ENCODE results near the gene ETV7. TPM values are rescaled to one million over a fixed set of nuclear protein-coding genes. Genes with fewer than 3 reads are reported as not detected.
A peak's percentile ranks its signal among the peaks of the same experiment; 100 is the strongest.

Gene ETV7
- total RNA-seq = not detected

DNA sequence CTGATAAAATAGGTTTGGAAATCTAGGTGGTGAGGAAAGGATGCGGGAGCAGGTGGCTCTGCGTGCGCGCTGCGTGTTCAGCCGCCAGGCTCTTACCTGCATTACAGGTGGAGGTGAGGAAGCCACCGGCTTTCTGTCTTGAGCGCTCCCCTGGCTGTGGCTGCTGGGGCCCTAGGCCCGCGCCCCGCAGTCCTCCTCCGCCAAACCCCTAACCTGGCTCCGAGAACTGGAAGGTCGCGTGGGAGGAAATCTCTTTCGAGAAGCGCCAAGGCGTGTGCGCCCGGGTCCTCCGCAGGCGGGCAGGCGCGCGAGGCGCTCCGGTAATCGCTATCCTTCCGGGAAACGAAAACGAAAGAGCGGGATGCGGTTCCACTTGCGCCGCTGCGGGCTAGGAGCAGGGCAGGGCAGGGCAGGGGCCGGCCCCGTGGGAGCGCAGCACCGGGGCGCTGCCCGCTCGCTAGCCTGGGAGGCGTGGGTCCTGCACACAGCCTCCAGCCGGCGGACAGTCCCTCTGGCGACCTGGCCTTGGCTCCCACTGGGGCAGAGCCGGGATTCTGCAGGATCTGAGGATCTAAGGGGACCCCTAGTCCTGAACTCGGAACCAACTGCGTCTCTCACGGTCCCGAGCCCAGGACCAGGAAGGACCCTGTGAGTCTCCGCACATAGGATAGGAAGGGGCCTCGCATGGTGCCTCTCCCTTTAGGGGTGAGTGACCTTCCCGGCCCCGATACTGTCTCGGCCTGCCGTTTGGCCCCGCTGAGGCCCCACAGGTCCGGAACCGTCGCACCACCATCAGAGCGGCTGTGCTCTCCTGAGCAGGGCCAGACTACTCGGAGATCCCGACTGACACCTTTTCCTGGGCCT lies at the start of gene ETV7:
TSS of gene ETV7 (minus strand) at position 230 of the 864 bp plus-strand sequence. CDS start at position 102, 128 bp downstream.
- H3K4me3 ChIP-seq (ENCODE audit: low read length in 3 of 3) = peak within 1 kb of the TSS; percentile 77 to 88 (median 82)
- H3K27me3 ChIP-seq (ENCODE audit: control insufficient read depth in 3 of 3, insufficient read depth in 3 of 3, low read length in 3 of 3) = peaks cover 10 to 30% (median 28%) of the 10 kb centered on the region in 3 donors
- H3K9me3 ChIP-seq (ENCODE audit: control insufficient read depth in 3 of 3, low read length in 3 of 3) = no peaks in the 10 kb centered on the region
- H3K9ac ChIP-seq (ENCODE audit: low read depth in 1 of 3, low read length in 3 of 3) = peak within 1 kb of the TSS; percentile 64 to 81 (median 81)
- H3K27ac ChIP-seq (ENCODE audit: low read depth, low read length) = no peak within 1 kb of the TSS
- peaks cover 15 to 21% (median 20%) of the 10 kb centered on the region in 3 donors for H3K4me1 ChIP-seq (ENCODE audit: control insufficient read depth in 3 of 3, insufficient read depth in 3 of 3, low read length in 3 of 3)
- H3K36me3 ChIP-seq (ENCODE audit: control insufficient read depth in 3 of 3, insufficient read depth in 3 of 3, low read length in 3 of 3) = no peaks in the 10 kb centered on the region

DNA sequence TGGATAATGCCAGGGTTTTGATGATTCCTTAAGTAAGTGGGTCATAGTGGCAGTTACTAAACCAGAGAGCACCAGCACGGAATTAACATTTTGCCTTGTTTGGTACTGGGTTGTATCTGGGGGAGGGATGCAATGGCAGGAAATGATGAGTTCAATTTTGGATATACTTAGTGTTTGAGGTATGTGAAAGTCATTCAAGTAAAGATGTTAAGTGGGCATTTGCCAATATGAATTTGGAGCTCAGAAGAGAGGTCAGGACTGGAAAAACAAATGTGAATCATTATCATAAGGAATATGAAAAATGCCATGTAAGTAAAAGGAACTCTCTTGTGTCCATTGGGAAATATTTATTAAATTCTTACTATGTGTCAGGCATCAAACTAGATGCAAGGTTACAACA lies 49.0 kb upstream of the ETV7 start:
- Histone ChIP-seq H3K4me3 (ENCODE audit: low read length in 3 of 3) (no peak overlapping the region), H3K9ac (ENCODE audit: low read depth in 1 of 3, low read length in 3 of 3) (no peak overlapping the region), H3K27ac (ENCODE audit: low read depth, low read length) (no peak overlapping the region), H3K9me3 (ENCODE audit: control insufficient read depth in 3 of 3, low read length in 3 of 3) (no peaks in the 10 kb centered on the region), H3K36me3 (ENCODE audit: control insufficient read depth in 3 of 3, insufficient read depth in 3 of 3, low read length in 3 of 3) (no peaks in the 10 kb centered on the region), H3K27me3 (ENCODE audit: control insufficient read depth in 3 of 3, insufficient read depth in 3 of 3, low read length in 3 of 3) (no peaks in the 10 kb centered on the region), H3K4me1 (ENCODE audit: control insufficient read depth in 3 of 3, insufficient read depth in 3 of 3, low read length in 3 of 3) (peaks cover under 1 to 5% (median 2%) of the 10 kb centered on the region in 3 donors)

DNA sequence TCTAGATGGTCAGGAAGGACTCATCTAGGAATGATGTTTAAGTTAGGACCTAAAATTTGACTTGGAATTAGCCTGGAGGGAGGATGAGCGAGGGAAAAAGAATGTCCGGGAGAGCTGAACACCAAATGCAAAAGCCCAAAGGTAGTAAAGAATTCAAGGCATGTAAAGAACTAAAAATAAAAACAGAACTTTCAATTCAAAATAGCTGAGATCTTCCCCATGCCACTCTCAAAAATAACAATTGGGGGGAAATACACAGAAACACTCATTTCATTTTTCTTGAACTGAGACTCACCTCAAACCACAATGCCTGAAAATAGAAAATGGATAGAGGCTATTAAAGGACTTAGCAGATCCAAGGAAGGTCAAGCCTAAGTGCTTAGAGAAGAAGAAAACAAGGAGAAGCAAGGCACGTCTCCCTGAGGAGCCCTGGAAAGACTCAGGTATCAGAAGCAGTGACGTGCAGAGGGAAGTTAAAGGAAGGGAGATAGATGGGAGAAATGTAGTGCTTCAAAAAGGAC lies 44.7 kb upstream of the ETV7 start:
- H3K4me3 ChIP-seq (ENCODE audit: low read length in 3 of 3) = no peak overlapping the region
- no peaks in the 10 kb centered on the region for H3K36me3 ChIP-seq (ENCODE audit: control insufficient read depth in 3 of 3, insufficient read depth in 3 of 3, low read length in 3 of 3)

DNA sequence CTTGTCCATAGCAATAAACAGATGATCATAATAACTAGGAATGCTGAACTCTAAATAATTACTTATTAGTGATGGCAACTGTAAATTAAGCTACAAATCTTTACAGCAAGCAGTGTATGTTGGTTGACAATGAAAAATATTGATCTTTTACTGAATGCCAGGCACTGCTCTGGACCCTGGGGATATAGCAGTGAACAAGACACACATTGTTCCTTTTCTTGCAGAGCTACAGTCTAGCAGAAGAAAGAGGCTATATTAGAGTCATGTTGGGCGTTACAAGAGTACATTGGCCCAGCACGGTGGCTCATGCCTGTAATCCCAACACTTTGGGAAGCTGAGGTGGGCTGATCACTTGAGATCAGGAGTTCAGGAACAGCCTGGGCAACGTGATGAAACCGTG lies 43.7 kb upstream of the ETV7 start:
- no peaks in the 10 kb centered on the region for H3K4me1 ChIP-seq (ENCODE audit: control insufficient read depth in 3 of 3, insufficient read depth in 3 of 3, low read length in 3 of 3)
- H3K27ac ChIP-seq (ENCODE audit: low read depth, low read length) = no peak overlapping the region
- no peaks in the 10 kb centered on the region for H3K27me3 ChIP-seq (ENCODE audit: control insufficient read depth in 3 of 3, insufficient read depth in 3 of 3, low read length in 3 of 3)

More for the DNA sequence above, 44.7 kb upstream of the ETV7 start:
- H3K27ac ChIP-seq (ENCODE audit: low read depth, low read length) = no peak overlapping the region
- H3K9me3 ChIP-seq (ENCODE audit: control insufficient read depth in 3 of 3, low read length in 3 of 3) = no peaks in the 10 kb centered on the region
- no peaks in the 10 kb centered on the region for H3K27me3 ChIP-seq (ENCODE audit: control insufficient read depth in 3 of 3, insufficient read depth in 3 of 3, low read length in 3 of 3)
- no peaks in the 10 kb centered on the region for H3K4me1 ChIP-seq (ENCODE audit: control insufficient read depth in 3 of 3, insufficient read depth in 3 of 3, low read length in 3 of 3)
- H3K9ac ChIP-seq (ENCODE audit: low read depth in 1 of 3, low read length in 3 of 3) = no peak overlapping the region

DNA sequence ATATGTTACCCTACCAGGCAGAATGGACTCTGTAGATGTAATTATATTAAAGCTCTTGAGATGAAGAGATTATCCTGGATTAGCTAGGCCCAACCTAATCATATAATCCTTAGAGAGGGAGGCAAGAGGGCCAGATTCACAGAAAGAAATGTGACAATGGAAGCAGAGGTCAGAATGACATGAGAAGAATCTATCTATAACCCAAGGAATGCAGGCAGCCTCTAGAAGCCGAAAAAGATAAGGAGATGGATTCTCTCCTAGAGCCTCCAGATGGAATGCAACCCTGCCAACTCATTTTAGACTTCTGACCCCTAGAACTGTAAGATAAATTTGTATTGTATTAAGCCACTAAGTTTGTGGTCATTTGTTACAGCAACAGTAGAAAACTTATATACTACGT lies 42.9 kb upstream of the ETV7 start:
- H3K36me3 ChIP-seq (ENCODE audit: control insufficient read depth in 3 of 3, insufficient read depth in 3 of 3, low read length in 3 of 3) = no peaks in the 10 kb centered on the region
- H3K9ac ChIP-seq (ENCODE audit: low read depth in 1 of 3, low read length in 3 of 3) = no peak overlapping the region

More for the DNA sequence above, 43.7 kb upstream of the ETV7 start:
- Histone ChIP-seq H3K36me3 (ENCODE audit: control insufficient read depth in 3 of 3, insufficient read depth in 3 of 3, low read length in 3 of 3) (no peaks in the 10 kb centered on the region), H3K9ac (ENCODE audit: low read depth in 1 of 3, low read length in 3 of 3) (no peak overlapping the region), H3K4me3 (ENCODE audit: low read length in 3 of 3) (no peak overlapping the region), H3K9me3 (ENCODE audit: control insufficient read depth in 3 of 3, low read length in 3 of 3) (no peaks in the 10 kb centered on the region)

DNA sequence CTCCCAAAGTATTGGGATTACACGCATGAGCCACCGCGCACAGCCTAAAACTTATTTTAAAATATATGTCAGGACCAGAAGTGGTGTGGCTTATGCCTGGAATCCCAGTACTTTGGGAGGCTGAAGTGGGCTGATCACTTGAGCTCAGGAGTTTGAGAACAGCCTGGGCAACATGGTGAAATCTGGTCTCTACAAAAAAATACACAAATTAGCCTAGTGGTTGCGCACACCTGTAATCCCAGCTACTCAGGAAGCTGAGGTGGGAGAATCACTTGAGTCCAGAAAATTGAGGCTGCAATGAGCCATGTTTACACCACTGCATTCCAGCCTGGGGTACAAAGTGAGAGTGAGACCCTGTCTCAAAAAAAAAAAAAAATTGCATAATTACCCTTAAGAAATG lies 41.4 kb upstream of the ETV7 start:
- peaks cover under 1% of the 10 kb centered on the region in 3 donors for H3K4me1 ChIP-seq (ENCODE audit: control insufficient read depth in 3 of 3, insufficient read depth in 3 of 3, low read length in 3 of 3)
- no peak overlapping the region for H3K4me3 ChIP-seq (ENCODE audit: low read length in 3 of 3)
- H3K9ac ChIP-seq (ENCODE audit: low read depth in 1 of 3, low read length in 3 of 3) = no peak overlapping the region
- H3K36me3 ChIP-seq (ENCODE audit: control insufficient read depth in 3 of 3, insufficient read depth in 3 of 3, low read length in 3 of 3) = no peaks in the 10 kb centered on the region
- H3K27ac ChIP-seq (ENCODE audit: low read depth, low read length) = no peak overlapping the region
- H3K27me3 ChIP-seq (ENCODE audit: control insufficient read depth in 3 of 3, insufficient read depth in 3 of 3, low read length in 3 of 3) = no peaks in the 10 kb centered on the region
- no peaks in the 10 kb centered on the region for H3K9me3 ChIP-seq (ENCODE audit: control insufficient read depth in 3 of 3, low read length in 3 of 3)

More for the DNA sequence above, 42.9 kb upstream of the ETV7 start:
- Histone ChIP-seq H3K27ac (ENCODE audit: low read depth, low read length) (no peak overlapping the region), H3K27me3 (ENCODE audit: control insufficient read depth in 3 of 3, insufficient read depth in 3 of 3, low read length in 3 of 3) (no peaks in the 10 kb centered on the region), H3K9me3 (ENCODE audit: control insufficient read depth in 3 of 3, low read length in 3 of 3) (no peaks in the 10 kb centered on the region), H3K4me3 (ENCODE audit: low read length in 3 of 3) (no peak overlapping the region), H3K4me1 (ENCODE audit: control insufficient read depth in 3 of 3, insufficient read depth in 3 of 3, low read length in 3 of 3) (no peaks in the 10 kb centered on the region)

DNA sequence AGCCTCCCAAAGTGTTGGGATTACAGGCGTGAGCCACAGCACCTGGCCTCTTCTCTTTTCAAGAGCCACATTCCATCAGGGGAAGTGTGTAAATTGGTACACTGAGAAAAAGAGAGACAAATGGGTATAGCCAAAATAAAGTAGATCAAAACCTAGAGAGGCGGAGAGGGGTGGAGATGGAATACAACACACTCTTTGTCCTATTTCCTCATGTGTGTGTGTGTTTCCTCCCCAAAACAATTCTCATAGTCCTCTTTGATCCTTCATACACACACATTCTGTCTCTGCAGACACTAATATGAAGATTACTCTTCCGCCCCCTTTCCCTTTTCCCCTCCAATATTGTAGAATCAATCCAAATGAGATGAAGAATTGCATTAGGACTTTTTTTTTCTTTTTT lies 39.2 kb upstream of the ETV7 start:
- H3K36me3 ChIP-seq (ENCODE audit: control insufficient read depth in 3 of 3, insufficient read depth in 3 of 3, low read length in 3 of 3) = no peaks in the 10 kb centered on the region
- no peaks in the 10 kb centered on the region for H3K9me3 ChIP-seq (ENCODE audit: control insufficient read depth in 3 of 3, low read length in 3 of 3)
- H3K27me3 ChIP-seq (ENCODE audit: control insufficient read depth in 3 of 3, insufficient read depth in 3 of 3, low read length in 3 of 3) = no peaks in the 10 kb centered on the region
- peaks cover 9 to 14% (median 11%) of the 10 kb centered on the region in 3 donors for H3K4me1 ChIP-seq (ENCODE audit: control insufficient read depth in 3 of 3, insufficient read depth in 3 of 3, low read length in 3 of 3)
- H3K9ac ChIP-seq (ENCODE audit: low read depth in 1 of 3, low read length in 3 of 3) = no peak overlapping the region
- no peak overlapping the region for H3K27ac ChIP-seq (ENCODE audit: low read depth, low read length)
- no peak overlapping the region for H3K4me3 ChIP-seq (ENCODE audit: low read length in 3 of 3)

DNA sequence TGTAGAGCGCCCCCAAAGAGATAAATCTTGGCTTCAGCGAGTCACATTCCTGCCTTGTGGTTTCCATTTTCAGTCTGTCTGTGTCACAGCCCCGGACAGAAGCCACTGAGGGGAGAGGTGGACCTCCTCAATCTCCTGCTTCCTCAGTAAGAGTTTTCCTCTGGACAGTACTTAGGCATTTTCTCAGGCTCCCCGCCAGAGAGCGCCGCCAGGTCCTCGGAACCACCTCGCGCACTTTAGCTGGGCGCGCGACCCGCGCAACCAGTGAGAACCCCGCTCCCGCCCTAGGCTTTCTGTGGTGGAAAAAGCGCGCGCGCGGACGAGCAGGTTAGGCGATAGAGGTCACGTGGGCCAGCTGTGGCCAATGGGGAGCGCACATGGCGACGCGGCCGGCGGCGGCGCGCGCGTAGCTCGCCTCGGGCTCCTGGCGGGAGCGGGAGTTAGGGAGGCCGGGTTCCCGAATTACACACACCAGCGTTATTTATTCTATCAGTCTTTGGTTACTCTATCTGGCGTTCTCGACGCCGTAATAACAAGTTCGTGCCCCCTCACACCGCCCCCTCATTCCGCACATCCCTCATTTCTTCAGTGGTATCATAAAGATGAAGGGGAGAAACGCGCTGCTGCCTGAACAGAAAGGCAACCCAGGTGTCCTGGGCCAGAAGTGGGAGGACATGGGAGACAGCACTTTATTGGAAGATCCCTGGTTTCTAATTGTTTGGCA lies 35.8 kb upstream of the ETV7 start:
- Histone ChIP-seq H3K4me3 (ENCODE audit: low read length in 3 of 3) (peak overlapping the region; percentile 83 to 90 (median 89)), H3K9ac (ENCODE audit: low read depth in 1 of 3, low read length in 3 of 3) (peak overlapping the region; percentile 88 to 93 (median 90)), H3K36me3 (ENCODE audit: control insufficient read depth in 3 of 3, insufficient read depth in 3 of 3, low read length in 3 of 3) (no peaks in the 10 kb centered on the region), H3K4me1 (ENCODE audit: control insufficient read depth in 3 of 3, insufficient read depth in 3 of 3, low read length in 3 of 3) (peaks cover 9 to 14% (median 11%) of the 10 kb centered on the region in 3 donors), H3K9me3 (ENCODE audit: control insufficient read depth in 3 of 3, low read length in 3 of 3) (no peaks in the 10 kb centered on the region), H3K27me3 (ENCODE audit: control insufficient read depth in 3 of 3, insufficient read depth in 3 of 3, low read length in 3 of 3) (no peaks in the 10 kb centered on the region), H3K27ac (ENCODE audit: low read depth, low read length) (peak overlapping the region; percentile 88)

DNA sequence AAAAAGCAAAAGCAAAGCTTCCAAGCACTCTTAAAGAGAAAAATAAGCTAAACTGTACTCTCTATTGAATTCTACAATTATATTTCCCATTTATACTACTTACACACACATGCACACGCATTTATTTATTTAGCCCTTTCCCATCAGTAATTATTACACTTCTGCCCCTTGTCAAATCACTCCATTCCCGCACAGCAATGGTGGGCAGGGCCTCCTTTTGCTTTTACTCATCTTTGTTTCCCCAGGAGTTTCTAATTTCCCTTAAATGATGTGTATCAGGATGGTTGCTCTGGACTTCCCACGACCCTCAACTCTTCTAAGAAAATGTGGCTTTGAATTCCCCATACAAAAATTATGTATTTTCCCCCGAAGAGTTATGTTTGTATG lies 35.2 kb upstream of the ETV7 start:
- no peaks in the 10 kb centered on the region for H3K36me3 ChIP-seq (ENCODE audit: control insufficient read depth in 3 of 3, insufficient read depth in 3 of 3, low read length in 3 of 3)
- H3K4me3 ChIP-seq (ENCODE audit: low read length in 3 of 3) = peak overlapping the region; percentile 83 to 90 (median 89)
- no peaks in the 10 kb centered on the region for H3K27me3 ChIP-seq (ENCODE audit: control insufficient read depth in 3 of 3, insufficient read depth in 3 of 3, low read length in 3 of 3)
- H3K4me1 ChIP-seq (ENCODE audit: control insufficient read depth in 3 of 3, insufficient read depth in 3 of 3, low read length in 3 of 3) = peaks cover 9 to 14% (median 11%) of the 10 kb centered on the region in 3 donors
- H3K27ac ChIP-seq (ENCODE audit: low read depth, low read length) = peak overlapping the region; percentile 88
- H3K9me3 ChIP-seq (ENCODE audit: control insufficient read depth in 3 of 3, low read length in 3 of 3) = no peaks in the 10 kb centered on the region
- H3K9ac ChIP-seq (ENCODE audit: low read depth in 1 of 3, low read length in 3 of 3) = peak overlapping the region; percentile 88 to 93 (median 90)

Measured in skeletal muscle tissue (tissue), 4 donors.